Pulmonary artery endothelial cell (primary cell): Measurements from ENCODE around the gene GNAT1. TPM values are rescaled to one million over a fixed set of nuclear protein-coding genes. Genes with fewer than 3 reads are reported as not detected.
"Not testable (repeated sequence)": the region's sequence is repeated elsewhere in the genome, so short reads cannot be mapped to it uniquely, and the experiment has no call there.

Experiments used
- DNase-seq: peaks from one replicate; pipeline ENCODE4 v3.0.0-alpha.2; 2011; ENCODE audit warnings: low read depth, low spot score
- total RNA-seq: library from RNA; depleted of rRNA; stranded (reverse); fragments of >200 nt; gene quantifications from 2 replicates; pipeline ENCODE4 v1.2.3, GENCODE V29; 2014

GNAT1 gene
- total RNA-seq, 1 donor from 2014 or later = under 0.01 TPM

DNA sequence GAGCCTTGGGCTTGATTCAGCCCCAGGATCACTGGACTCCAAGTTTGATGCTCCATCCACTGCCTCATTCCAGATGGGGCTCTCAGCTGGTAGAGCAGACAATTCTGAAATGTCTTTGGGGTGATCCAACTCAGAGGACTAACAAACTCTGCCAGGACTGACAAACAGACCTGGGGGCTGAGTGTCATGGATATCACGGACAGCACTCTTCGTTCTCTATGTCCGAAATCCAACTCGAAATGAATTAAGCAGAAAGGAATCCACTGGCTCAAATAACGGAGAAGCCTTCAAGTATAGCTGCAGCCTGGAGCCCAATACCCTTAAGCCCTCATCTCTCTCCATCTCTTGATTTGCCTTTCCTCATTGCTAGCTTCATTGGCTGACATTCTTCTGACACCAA lies 27.9 kb downstream of the GNAT1 start:
- no peak for DNase-seq

DNA sequence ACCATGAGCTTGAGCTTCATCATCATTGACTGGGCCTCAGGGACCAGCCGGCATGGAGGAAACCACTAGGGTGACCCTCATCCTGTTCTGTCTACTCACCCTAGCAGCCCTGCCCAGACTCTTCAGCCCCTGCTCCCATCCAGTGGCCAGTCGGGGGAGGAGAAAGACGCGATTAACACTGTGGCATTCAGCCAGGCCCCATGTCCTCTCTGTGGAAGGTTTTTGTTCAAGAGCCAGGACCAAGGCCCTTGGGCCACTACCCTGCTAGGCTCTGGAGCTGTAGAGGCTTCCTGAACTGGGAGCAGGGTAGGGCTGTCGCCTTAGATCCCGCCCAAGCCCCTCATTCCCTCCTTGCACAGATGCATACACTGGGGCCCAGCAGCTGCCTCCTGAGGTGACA lies 28.7 kb downstream of the GNAT1 start:
- no peak for DNase-seq

DNA sequence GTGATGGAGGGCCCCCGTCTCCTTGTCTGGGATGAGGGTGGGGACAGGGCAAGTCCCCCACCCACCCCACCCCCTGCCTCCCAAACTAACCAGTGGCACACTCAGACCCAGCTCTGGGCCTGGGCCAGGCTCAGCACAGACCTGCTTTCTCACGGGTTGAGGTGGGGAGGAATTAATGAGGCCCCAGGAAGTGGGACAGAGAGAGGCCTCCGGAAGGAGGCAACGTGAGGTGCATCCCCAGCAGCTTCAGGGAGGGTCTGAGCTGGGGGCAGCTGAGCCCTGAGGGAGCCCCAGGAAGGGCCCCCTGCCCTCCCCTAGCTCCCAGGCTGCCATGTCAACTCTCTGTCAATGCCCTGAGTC lies 29.6 kb downstream of the GNAT1 start:
- no peak for DNase-seq

DNA sequence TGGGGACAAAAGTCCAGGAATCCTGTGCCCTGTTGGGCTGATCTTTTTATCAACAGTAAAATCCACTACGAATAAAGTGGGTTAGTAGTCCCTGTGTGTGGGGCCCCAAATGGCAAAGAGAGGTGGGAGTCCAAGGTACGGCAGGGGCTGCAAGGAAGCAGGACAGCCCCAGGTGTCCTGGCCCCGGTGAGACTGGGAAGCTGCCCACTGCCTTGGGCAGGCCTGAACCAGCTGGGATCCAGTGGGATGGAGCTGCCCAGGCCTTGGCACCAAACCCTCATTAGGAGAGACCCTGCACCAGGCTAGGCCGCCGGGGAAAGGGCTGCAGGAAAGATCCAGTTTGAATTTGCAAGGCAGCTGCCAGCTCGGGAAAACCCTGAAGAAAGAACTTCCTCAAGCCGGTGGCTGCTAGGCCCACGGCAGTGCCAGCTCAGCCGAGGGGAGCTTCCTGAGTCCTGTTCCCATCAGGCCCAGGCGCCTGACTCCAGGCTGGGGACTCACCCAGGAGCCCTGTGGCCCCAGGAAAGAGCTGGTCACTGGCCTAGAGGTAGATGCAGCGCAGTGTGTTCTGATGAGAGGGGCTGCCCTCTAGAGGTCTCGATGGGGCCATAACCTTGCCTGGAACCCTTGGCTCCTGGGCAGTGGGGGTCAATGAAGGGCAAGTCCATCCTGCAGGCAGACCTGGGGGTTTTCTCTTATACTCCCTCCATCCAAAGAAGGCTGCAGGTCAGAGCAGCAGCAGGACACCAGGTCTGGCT lies 30.2 kb downstream of the GNAT1 start:
- DNase-seq = no peak

DNA sequence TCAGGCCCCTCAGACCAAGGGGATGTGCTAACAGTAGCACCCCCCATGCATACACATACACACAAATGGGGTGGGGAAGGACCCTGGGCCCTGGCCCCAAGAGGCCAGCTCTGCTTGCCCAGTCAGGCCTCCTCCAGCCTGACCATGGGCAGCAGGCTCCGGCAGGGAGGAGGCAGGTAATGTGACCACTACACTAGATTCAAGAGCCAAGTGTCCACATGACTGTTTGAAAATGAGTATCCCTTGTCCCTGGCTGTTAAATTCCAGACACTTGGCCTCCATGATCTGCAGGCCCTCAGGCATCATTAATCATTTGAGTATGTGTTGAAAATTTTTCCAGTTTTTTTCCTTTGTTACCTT lies 30.7 kb downstream of the GNAT1 start:
- no peak for DNase-seq

DNA sequence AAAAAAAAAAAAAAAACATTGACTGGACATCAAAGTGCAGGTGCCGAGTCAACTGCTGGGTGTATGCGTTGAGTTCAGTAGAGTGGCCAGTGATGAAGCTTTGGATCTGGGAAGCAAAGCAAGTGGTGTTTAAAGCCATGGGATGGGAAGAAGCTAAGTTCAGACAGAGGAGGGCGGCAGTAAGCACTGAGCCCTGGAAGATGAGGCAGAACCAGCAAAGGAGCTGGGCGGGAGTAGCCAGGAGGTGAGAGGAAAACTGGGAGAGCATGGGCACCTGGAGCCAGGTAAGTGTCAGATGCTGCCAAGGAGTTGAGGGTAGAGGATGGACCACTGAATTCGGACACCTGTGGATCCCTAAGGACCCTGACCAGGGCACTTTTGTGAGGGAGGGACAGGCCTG lies 33.2 kb downstream of the GNAT1 start:
- no peak for DNase-seq

DNA sequence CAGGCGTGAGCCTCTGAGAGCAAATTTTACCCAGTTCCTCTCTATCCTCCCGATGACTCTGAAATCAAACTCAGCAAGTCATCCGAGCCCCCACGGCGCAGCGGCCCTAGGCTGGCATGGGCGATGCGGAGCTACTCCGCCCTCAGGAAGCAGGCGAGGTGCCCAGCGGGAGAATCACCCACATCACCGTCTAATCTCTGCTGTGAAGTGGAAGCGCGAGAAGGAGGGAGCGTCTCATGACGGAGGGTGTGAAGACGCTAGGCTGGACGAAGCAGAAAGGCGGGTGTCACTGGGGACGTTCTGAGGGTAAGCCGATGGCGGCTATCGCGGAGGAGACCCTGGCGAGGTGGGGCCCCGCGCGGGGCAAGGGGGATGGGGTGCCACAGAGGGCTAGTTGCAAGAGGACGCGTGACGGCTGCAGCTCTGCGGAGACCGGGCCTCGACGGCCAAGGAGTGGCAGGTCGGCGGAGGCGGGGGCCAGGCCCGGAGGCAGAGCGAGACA lies 35.5 kb downstream of the GNAT1 start:
- DNase-seq = no peak

DNA sequence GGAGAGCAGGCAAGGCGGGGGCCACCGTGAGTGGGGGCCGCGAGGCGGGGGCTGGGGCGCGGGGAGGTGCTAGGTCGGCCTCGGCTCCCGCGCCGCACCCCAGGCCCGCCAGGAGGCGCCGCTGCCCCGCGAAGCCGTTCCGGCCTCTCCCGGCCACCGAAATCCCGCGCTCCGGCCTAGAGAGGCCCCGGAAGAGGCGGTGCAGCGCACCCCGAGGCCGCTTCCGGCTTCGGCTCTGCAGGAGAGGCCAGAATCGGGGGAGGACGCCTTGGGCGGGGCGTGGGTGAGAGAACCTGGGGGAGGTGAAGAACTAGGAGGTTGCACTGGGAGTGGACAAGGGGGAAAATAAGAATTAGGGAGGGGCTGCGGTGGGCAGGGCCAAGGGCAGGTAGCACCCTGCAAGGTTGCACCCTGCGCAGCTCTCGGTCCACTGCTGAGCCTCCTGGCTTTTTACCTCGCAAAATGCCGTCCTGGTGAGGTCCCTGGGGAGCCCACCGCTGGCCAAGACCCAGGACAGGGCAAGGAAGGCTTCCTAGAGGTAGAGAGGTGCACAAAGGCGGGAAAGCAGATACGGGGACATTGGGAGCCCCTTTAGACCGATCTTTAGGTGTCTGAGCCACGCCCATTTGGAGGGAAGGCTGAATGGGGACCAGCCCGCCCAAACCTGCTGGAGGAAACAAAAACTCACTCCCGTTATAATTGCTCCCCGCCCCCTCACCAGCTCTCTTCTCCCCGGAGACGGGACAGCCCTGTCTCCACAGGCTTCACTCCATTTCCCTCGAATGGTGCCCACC lies 36.2 kb downstream of the GNAT1 start:
- peak; percentile 22 for DNase-seq

DNA sequence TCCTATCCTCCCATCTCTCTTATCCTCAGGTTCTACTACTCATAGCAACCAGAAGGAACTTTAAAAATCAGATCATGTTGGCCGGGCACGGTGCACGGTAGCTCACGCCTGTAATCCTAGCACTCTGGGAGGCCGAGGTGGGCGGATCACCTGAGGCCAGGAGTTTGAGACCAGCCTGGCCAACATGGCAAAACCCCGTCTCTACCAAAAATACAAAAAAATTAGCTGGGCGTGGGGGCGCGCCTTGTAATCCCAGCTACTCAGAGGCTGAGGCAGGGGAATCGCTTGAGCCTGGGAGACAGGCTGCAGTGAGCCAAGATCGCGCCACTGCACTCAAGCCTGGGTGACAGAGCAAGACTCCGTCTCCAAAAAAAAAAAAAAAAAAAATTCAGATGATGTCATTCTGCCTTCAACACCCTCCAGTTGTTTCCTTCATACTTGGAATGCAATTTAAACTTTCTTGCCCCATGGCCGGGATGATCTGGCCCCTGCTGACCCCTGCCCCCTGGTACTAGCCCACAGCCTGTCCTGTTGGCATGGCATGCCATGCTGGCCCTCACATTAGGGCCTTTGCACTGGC lies 36.9 kb downstream of the GNAT1 start:
- DNase-seq = not testable (repeated sequence)

DNA sequence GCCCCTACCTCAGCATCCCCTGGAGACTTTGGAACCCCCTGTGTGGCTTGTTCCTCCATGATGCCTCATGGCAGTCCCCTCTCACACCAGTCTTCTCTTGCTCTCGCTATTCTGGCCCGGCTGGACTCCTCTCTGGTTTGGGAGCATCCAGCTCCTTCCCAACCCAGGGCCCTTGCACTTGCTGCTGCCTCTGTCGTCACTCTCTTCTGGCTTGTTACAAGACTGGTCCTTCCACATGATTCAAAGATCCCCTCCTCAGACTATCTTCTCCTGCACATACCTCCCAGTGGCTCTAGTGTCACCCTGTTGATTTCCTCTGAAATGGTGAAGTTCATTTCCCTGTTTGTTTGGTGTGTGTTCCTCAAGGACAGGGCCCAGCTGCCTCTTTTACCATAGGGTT lies 38.1 kb downstream of the GNAT1 start:
- DNase-seq = no peak

DNA sequence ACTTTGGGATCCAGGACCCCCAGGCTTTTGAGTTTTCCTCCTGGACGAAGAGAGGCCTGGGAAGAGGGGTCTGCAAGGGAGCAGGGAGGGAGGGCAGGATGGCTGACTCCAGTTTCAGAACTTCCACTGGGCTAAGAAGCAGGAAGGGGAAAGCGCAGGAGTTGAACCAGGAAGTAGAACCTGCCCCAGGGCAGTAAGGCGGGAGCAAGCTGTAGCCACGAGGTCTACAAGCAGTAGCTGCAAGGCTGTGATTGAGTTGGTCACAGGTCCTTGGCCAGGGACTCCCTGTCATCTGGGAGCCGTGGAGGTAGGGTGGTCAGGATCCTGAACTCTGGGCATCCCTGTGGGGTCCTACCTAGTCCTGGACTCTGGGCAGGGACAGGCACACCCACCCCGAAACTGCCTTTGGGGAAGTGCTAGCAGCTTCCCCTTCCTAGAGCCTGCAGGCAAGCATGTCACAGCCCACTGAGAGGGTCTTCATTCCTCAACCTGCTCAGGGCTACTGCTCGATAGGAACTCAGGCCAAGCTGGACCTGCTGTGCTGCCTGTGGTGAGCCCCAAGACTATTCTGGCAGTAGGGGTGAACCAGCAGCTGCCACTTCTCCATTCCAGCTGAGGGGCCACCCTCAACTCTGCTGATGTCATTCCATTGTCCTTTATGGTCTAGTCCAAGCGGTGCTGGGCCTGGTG lies 38.8 kb downstream of the GNAT1 start:
- no peak for DNase-seq

DNA sequence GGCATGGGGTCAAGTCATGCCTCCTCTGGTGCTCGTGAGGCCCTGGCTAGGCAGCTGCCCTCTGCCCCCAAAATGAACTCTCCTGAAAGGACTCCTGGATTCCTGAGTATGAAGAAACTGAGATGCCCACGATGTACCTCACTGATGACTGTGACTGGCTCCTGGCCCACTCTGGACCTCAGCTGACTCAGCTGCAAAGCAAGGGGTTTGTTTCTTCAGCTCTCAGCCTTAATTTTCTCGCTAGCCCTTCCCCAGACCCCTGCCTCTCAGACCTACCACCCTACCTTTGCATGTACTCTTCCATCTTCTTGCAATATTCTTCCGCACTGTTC lies 39.4 kb downstream of the GNAT1 start:
- no peak for DNase-seq

DNA sequence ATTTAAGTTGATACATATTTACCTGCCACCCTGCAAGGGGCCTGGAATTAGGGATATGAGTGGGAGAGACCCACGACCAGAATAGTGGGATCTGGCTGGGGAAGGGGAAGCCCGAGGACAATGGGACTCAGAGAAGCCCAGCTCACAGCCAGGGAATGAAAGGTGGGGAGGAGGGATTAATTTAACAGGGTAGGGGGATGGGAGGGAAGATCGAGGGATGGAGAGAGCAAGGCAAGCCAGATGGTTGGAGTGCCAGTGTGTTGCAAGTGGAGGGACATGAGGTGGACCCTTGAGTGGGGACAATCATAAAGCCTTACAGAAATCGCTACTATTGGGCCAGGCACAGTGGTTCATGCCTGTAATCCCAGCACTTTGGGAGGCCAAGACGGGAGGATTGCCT lies 40.2 kb downstream of the GNAT1 start:
- no peak for DNase-seq

DNA sequence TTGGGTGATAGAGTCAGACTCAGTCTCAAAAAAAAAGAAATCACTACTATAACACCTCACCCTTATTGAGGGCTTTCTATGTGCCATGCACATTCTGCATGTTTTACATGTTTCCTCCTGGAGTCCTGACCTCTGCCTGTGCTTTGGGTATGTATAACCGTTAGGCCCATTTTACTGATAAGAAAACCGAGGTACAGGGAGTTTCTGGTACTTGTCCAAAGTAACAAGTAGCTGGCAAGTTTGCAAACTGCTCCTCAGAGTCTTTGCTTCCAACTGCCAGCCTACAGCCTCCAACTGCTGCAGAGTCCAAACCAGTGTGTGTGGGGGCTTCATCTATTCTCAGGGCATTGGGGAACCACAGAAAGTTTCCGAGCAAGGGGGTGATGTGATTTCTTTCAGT lies 40.9 kb downstream of the GNAT1 start:
- no peak for DNase-seq

DNA sequence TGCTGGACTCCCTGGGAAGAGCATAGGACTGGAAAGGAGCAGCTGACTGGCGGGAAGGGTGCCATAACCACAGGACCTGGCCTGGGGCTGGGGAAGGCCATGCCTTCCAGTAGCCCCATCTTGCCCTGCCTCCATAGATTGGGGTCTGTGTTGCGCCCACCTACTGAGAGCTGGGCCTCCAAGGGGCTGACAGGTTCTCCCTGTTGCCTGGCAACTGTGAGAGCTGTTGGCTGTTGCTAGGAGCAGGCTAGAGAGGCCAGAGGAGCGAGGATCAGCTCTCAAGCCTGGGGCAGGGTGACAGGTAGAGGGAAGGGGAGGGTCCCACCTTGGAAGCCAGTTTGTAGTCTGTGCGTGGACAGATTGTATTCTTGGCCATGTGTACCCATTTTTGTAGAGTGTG lies 41.8 kb downstream of the GNAT1 start:
- no peak for DNase-seq

DNA sequence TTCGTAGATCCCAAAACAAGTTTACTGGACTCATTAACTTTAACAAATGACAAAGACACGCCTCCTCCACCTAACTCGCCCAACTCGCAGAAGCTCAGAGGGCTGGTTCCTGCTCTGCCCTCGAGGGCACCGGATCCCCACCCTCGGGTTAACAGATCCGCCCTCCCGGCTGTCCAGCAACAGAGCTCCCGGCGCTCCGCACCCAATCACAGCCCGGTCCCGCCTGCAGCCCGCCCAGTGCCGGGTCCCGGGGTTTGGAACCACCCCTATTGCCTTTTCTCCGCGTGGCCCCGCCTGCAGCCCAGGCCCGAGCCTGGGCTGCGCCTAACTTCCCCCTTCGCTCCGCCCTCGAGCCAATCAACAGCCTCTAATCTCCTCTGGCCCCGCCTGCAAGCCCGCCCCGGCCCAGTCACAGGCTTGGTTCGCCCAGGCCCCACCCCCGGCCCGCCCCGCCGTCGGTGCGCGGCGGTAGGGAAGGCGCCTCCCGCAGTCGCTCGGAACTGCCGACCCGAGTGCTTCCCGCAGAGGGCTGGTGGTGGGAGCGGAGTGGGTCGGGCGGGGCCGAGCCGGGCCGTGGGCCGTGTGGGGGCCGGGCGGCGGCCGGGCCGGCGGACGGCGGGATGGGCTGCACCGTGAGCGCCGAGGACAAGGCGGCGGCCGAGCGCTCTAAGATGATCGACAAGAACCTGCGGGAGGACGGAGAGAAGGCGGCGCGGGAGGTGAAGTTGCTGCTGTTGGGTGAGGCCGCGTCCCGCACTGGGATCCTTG lies 44.5 kb downstream of the GNAT1 start, which contains the start of gene GNAI2:
Gene GNAI2, plus strand, starts transcription at position 489 of the 768 bp plus-strand sequence. Its CDS starts 132 bp downstream, at position 621.
- peak; percentile 94 for DNase-seq

DNA sequence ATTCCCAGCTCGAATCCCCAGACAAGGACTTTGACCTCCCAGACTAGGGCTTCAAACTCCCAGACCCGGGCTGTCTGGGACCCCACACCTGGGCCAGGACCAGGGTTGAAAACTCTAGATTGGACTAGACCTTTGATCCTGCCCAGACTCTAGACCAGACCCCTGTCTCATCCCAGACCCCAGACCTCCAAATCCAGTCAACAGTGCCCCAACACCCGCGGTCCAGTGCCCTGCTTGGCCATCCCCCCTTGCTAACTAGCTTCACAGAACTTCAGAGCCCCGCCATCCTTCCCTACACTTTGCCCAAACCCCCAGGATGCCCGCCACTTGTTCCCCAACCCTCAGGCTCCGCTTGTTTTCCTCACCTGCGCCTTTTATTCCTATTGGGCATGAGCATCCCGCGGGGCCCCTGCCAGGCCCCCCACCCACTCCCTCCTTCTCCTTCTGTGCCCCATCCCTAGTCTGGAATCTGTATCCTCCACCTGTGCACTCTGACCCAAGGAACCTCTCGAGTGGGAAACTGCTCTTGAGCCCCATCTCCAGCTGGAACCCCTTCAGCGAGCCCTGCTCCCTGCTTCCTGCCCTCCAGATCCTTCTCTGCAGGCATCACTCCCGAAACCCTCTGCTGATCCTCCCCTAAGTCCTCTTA lies 45.2 kb downstream of the GNAT1 start:
- no peak for DNase-seq

DNA sequence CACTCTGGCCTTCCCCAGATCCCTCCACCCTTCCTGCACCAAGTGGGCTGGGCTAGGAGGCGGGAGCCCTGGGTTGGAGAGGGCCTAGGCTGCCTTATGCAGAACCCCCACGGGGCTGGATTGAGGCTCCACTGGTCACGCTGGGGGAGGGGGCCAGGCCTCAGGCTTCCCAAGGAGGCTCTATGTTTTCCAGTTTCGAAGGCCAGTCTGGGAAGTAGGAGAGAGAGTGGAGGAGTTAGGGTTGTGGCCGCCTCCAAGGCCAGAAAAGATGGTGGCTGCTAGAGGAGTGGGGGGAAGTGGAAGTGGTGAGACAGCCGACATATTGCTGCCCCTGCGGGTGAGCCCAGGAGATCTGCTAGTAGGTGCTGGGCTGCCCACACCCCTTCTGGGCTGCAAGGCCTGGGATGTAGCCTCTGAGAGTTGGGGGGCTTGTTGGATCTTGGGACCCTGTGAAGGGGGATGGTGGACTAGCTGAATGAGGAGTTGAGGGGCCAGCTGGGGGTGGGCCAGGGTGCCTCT lies 45.8 kb downstream of the GNAT1 start:
- no peak for DNase-seq

DNA sequence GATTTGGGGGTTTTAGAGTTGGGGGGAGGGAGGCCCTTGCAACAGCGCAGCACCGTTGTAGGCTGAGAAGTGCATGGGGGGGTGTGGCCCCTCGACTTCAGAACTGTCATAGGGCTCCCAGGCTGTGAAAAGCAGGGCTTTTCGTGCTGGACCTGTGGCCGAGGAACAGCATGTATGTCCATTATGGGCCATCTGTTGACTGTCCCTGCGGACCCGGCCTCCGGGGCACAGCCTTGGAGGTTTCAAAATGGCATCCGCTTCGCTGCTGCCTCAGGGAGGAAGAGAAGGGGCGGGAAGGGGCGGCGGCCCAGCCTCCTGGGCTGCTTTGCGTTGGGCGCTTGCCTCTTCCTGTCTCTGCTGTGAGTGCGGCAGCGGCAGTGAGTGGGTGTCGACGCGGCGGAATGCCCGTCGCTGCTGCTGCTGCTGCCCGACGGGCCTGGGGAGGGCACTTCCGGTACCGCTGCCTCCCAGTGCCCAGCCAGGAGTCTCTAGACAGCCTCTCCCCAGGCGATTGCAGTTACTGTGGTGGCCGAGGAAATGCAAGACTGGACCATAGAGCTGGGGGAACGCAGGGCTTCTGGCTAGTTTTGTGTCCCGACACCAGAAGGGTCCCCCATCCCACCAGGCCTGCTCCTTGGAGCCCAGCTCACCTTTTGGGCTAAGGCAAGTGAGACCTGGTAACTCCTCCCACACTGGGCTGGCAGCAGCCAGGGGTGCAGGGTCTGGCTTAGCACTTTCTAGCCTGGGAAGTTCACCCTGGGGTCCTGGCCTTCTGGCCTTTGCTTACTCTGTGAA lies 46.5 kb downstream of the GNAT1 start:
- peak; percentile 47 for DNase-seq
